ENCODE data around the gene LGALS7B.
"Not testable (repeated sequence)": the region's sequence is repeated elsewhere in the genome, so short reads cannot be mapped to it uniquely, and the experiment has no call there.

LGALS7B gene

GRCh38 chr19:38825936-38826335, 36.9 kb downstream of the LGALS7B start:
- not testable (repeated sequence) for DNase-seq

GRCh38 chr19:38826856-38827551, 38.0 kb downstream of the LGALS7B start:
- no peak for DNase-seq

DNA sequence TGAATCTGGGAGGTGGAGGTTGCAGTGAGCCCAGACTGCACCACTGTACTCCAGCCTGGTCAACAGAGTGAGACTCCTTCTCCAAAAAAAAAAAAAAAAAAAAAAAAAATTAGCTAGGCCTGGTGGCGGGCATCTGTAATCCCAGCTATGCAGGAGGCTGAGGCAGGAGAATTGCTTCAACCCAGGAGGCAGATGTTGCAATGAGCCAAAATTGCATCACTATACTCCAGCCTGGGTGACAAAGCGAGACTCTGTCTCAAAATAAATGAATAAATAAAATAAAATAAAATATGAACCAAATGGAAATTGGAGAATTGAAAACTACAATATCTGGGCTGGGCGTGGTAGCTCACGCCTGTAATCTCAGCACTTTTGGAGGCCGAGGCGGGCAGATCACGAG, 40.2 kb downstream of the LGALS7B start:
- peak; percentile 62 to 81 for DNase-seq

DNA sequence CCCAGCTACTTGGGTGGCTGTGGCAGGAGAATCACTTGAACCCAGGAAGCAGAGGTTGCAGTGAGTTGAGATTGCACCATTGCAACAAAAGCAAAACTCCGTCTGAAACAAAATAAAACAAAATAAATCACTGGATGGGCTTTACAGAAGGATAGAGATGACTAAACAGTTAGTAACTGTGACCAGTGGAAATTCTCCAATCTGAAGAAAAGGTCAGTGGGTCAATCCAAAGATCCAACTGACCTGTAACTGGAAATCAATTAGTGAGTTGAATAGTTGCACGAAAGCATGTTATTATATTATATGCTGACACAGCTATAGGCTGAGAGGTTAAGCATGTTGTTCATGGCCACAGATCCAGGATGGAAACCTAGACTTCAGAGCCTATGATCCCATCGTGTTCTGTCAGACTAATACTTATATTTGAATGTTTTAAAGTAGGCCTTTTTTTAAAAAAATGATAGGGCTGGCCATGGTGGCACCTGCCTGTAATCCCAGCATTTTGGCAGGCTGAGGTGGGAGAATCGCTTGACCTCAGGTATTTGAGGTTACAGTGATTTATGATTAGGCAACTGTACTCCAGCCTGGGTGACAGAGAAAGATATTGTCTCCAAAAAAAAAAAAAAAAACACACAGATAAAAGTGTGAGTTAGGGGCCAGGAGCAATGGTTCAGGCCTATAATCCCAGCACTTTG, 41.2 kb downstream of the LGALS7B start:
- peak; percentile 10 to 11 for DNase-seq

- DNase-seq, result peak; percentile 54 to 72
These were observed 42.2 kb downstream of the LGALS7B start for GRCh38 chr19:38831142-38831605.

DNA sequence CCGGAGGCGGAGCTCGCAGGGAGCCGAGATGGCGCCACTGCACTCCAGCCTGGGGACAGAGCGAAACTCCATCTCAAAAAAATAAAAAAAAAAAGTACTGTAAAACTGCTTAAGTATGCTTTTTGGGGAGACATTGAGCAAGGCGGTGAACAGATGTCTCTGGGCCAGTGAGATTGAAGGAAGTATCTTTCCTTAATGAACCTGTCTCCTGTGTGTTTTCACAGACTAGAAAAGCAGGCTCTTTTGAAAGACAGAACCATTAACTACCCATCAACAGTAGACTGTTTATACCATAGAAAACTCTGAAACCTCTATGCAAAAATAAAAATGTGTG, 44.1 kb downstream of the LGALS7B start:
- no peak for DNase-seq

DNA sequence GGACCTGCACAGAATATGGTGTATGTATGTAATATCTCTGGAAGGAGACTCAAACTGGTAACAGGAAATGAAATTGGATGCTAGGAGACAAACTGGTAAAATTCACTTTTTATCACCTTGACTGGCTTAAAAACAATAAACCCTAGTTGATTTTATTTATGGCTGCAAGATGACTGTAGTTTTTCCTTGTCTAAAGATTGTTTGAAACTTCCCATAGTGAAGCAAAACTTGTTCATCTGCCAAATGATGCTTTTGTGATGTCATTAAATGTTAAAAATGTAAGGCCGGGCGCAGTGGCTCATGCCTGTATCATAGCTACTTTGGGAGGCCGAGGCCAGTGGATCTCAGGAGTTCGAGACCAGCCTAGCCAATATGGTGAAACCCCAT, 45.1 kb downstream of the LGALS7B start:
- no peak for DNase-seq

- no peak for DNase-seq
These were observed 45.6 kb downstream of the LGALS7B start for GRCh38 chr19:38834590-38834989.

DNA sequence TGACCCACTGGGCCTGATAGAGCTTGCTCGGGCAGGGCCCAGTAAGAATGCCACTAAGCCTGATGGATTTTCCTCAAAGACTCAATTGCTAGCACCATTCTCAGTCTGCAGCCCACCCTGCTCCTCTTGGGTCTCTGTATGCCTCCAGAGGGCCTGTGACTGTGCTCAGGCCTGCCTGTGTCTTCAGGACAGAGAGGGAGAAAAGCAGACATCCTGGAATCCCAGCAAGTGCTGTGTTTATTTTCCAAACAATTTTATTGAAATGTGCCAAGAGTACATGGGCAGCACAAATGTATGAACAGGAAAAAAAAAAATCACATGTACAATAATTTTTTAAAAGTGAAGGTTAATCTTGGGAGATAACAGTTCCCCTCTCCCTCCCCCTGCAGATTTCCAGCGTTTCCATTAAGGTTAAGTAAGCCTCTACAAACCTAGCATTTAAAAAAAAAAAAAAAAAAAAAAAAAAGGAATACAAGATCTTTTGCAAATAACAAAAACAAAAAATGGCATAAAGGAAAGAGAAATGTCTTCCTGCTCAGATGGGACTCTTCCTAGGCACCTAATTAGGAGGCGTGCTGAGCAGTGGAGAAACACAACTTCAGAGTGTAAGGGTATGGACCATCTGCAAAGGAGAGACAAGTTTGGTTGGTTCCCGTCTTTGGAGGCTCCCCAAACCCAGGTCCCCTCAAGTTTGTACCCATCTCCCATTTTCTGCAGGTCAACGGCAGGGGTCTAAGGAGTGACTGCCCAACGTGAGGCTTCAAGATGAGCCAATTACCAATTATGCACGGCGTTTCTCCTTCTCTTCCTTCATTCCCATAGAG, 47.4 kb downstream of the LGALS7B start:
- DNase-seq, result no peak

DNA sequence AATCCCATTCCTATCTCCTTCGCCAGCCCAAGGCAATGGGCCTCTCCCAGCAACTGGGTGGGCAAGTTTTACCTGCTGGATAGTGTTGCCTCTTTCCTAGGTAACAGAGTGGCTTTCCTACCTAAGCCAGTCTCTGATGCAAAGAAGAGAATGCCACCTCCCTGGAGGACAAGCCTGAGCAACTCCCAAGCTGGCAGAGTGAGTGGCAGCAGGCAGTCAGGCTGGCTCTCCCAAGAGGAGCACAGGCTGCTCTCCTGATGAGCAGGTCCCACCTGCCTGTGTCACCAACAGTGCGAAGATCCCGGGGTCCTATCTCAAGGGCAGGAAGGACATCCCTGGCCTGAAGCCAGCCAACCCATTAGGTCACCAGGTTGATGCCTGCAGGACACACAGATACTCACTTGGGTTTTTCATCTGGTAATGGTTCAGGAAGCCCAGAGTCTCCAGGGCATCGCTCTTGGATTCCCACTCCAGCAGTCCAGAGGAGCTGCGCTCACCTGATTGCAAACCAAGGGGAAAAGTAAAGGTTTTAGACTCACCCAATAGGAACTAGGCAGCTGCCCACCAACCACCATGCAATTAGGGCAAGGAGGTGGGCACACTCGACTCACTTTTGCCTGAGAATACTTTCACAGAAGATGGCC, 48.1 kb downstream of the LGALS7B start:
- no peak for DNase-seq

GRCh38 chr19:38837656-38838121, 48.7 kb downstream of the LGALS7B start:
- DNase-seq, result no peak

GRCh38 chr19:38838208-38838985, 49.4 kb downstream of the LGALS7B start:
- no peak for DNase-seq

GRCh38 chr19:38838986-38839761, 50.2 kb downstream of the LGALS7B start:
- DNase-seq, result no peak

DNA sequence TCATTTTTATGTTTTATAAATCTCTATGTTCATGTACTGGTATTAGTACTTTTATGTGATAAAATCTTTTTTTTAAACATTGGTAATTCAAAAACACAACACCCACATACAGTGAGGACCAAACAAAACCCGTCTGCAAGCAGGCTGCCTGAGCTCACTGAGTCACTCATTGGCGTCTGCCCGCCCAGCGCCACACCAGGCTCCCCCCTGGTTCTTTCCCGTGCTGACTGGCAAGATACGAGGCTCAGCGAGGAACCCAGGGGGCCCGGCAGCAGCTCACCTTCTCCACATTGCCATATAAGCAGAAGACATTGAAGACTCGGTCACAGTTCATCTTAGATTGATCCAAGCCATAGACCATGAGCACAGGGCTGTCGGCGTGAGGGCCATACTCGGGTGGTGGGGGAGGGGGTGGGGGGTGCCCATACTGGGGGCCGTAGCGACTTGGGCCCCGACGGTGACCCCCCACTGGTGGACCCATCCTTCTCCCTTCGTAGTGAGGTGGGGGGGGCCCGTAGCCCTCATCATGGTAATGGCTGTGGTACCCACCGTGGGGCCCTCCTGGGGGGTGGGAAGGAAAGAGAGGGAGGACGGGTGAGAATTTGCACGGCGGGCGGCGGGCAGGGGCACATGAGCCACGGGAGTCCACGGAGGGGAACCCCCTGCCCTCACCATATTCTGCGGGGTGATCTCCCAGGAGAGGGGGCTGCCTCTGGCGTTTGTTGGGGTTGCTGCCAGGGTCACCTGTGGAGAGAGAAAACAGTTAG, 51.0 kb downstream of the LGALS7B start:
- DNase-seq, result no peak

GRCh38 chr19:38840583-38840968, 51.6 kb downstream of the LGALS7B start:
- DNase-seq, result no peak

All from inflammatory macrophage treated with lipopolysaccharide for 1 hour (primary cell).